HG03571 (cell line): Measurements from ENCODE around the gene CCDC34.
"Not testable (repeated sequence)": the region's sequence is repeated elsewhere in the genome, so short reads cannot be mapped to it uniquely, and the experiment has no call there.

Source experiments
- ATAC-seq: cut with Tn5 transposase; IDR thresholded peaks from one replicate; pipeline ENCODE4 v1.9.1; 2021; ENCODE audit not compliant: unreplicated experiment

The CCDC34 gene

GRCh38 chr11:27328614-27329013 is 34.4 kb downstream of the CCDC34 start:
- ATAC-seq, result no peak

- not testable (repeated sequence) for ATAC-seq
Measured at GRCh38 chr11:27327064-27327463, 36.0 kb downstream of the CCDC34 start.

GRCh38 chr11:27322196-27322595 is 40.8 kb downstream of the CCDC34 start:
- not testable (repeated sequence) for ATAC-seq

GRCh38 chr11:27321340-27321739 is 41.7 kb downstream of the CCDC34 start:
- ATAC-seq, result not testable (repeated sequence)

- ATAC-seq, result peak; percentile 84
Measured at GRCh38 chr11:27319072-27319471, 43.9 kb downstream of the CCDC34 start.

- no peak for ATAC-seq
Measured at GRCh38 chr11:27317751-27318150, 45.3 kb downstream of the CCDC34 start.

- no peak for ATAC-seq
Measured at GRCh38 chr11:27315836-27316235, 47.2 kb downstream of the CCDC34 start.

GRCh38 chr11:27313157-27313821 is 49.7 kb downstream of the CCDC34 start:
- no peak for ATAC-seq

- ATAC-seq, result no peak
Measured at GRCh38 chr11:27312110-27312509, 50.9 kb downstream of the CCDC34 start.

- no peak for ATAC-seq
Measured at GRCh38 chr11:27310707-27311106, 52.3 kb downstream of the CCDC34 start.

- no peak for ATAC-seq
Measured at GRCh38 chr11:27310182-27310581, 52.8 kb downstream of the CCDC34 start.

GRCh38 chr11:27309046-27309445 is 54.0 kb downstream of the CCDC34 start:
- no peak for ATAC-seq

GRCh38 chr11:27307232-27307631 is 55.8 kb downstream of the CCDC34 start:
- ATAC-seq, result no peak

GRCh38 chr11:27305751-27306150 is 57.3 kb downstream of the CCDC34 start:
- ATAC-seq, result no peak

GRCh38 chr11:27304514-27304913 is 58.5 kb downstream of the CCDC34 start:
- ATAC-seq, result no peak

GRCh38 chr11:27303903-27304302 is 59.1 kb downstream of the CCDC34 start:
- ATAC-seq, result no peak

- ATAC-seq, result no peak
Measured at GRCh38 chr11:27300974-27301373, 62.0 kb downstream of the CCDC34 start.

- no peak for ATAC-seq
Measured at GRCh38 chr11:27297616-27298015, 65.4 kb downstream of the CCDC34 start.

GRCh38 chr11:27296497-27296896 is 66.5 kb downstream of the CCDC34 start:
- ATAC-seq, result peak; percentile 59

GRCh38 chr11:27295928-27296327 is 67.1 kb downstream of the CCDC34 start:
- ATAC-seq, result no peak

GRCh38 chr11:27294654-27295053 is 68.4 kb downstream of the CCDC34 start:
- no peak for ATAC-seq

- no peak for ATAC-seq
Measured at GRCh38 chr11:27293515-27294417, 69.2 kb downstream of the CCDC34 start.
